B cell (primary cell): ENCODE measurements around the gene IKBKE. TPM values are rescaled to one million over a fixed set of nuclear protein-coding genes. Genes with fewer than 3 reads are reported as not detected.

ENCODE experiments used
- ATAC-seq: fragments of 200-7000 bp; cut with Tn5 transposase; one replicate; pipeline ENCODE4 v1.10.0; 2021; ENCODE audit warnings: low read depth, mild to moderate bottlenecking, moderate number of reproducible peaks, moderate library complexity
- CTCF ChIA-PET: fragments of 350-600 bp; sonication (Branson Sonifier 250); formaldehyde crosslinking; loops from one replicate; lab custom pipeline; 2021; ENCODE audit warnings: antibody characterized with exemption, inconsistent platforms; lab: Charles Lee
- POLR2A ChIA-PET: fragments of 350-600 bp; sonication (Branson Sonifier 250); formaldehyde crosslinking; loops from one replicate; lab custom pipeline; 2021; ENCODE audit warnings: antibody characterized with exemption; lab: Charles Lee
- DNase-seq: peaks from one replicate; pipeline ENCODE4 v3.0.0; 2013
- H2AFZ ChIP-seq: 2 replicates; pipeline ENCODE4 v1.6.1; 2012; ENCODE audit warnings: mild to moderate bottlenecking, low read depth, low read length; ENCODE audit not compliant: insufficient read depth, poor library complexity, severe bottlenecking
- H3K27ac ChIP-seq, 2 donors: 1 replicate in 1 of 2; 2 replicates in 1 of 2; pipeline ENCODE4 v1.5.1; 2012 to 2013; ENCODE audit warnings: low read length in 2 of 2, mild to moderate bottlenecking in 2 of 2, moderate library complexity in 1 of 2
- H3K27me3 ChIP-seq, 4 experiments: fragments of 200-600 bp in 1 of 4; sonication (generic) in 1 of 4; replicated peaks in 1 of 4; 1 replicate in 2 of 4; 2 replicates in 2 of 4; pipeline versions ENCODE4 v1.6.1 to v1.7.0; 2013 to 2016; ENCODE audit warnings: low read length in 3 of 4, mild to moderate bottlenecking in 2 of 4, mixed read lengths in 1 of 4, moderate library complexity in 1 of 4; ENCODE audit not compliant: insufficient read depth in 4 of 4, control insufficient read depth in 3 of 4; ENCODE audit errors: control extremely low read depth in 1 of 4
- H3K36me3 ChIP-seq, 2 experiments: replicated peaks in 1 of 2; 1 replicate in 1 of 2; 2 replicates in 1 of 2; pipeline versions ENCODE4 v1.6.1 to v1.7.1; 2013; ENCODE audit warnings: low read length in 1 of 2; ENCODE audit not compliant: insufficient read depth in 2 of 2, control insufficient read depth in 1 of 2; ENCODE audit errors: control extremely low read depth in 1 of 2, extremely low read depth in 1 of 2
- H3K4me1 ChIP-seq, 2 donors: fragments of 200-600 bp in 1 of 2; sonication (generic) in 1 of 2; 1 replicate in 1 of 2; 2 replicates in 1 of 2; pipeline versions ENCODE4 v1.5.1 to v1.6.1; 2013 to 2017; ENCODE audit warnings: low read length in 2 of 2; ENCODE audit not compliant: control insufficient read depth in 2 of 2, insufficient read depth in 2 of 2
- H3K4me2 ChIP-seq: replicated peaks from 2 replicates; pipeline ENCODE3; 2012; ENCODE audit warnings: mild to moderate bottlenecking, low read depth, low read length; ENCODE audit not compliant: poor library complexity, severe bottlenecking
- H3K4me3 ChIP-seq, 5 experiments: fragments of 200-600 bp in 1 of 5; sonication (generic) in 1 of 5; 1 replicate in 3 of 5; 2 replicates in 2 of 5; pipeline versions ENCODE4 v1.5.1 to v1.7.0; 2011 to 2016; ENCODE audit warnings: low read length in 4 of 5, mild to moderate bottlenecking in 4 of 5, low read depth in 2 of 5, control low read depth in 1 of 5, moderate library complexity in 1 of 5; ENCODE audit not compliant: insufficient read depth in 1 of 5; ENCODE audit errors: control extremely low read depth in 1 of 5, extremely low read depth in 1 of 5
- H3K79me2 ChIP-seq: fragments of 200-600 bp; sonication (generic); one replicate; pipeline ENCODE4 v1.6.0; 2016; ENCODE audit warnings: low read length; ENCODE audit not compliant: control insufficient read depth, insufficient read depth
- H3K9ac ChIP-seq: fragments of 200-600 bp; sonication (generic); 2 replicates; pipeline ENCODE4 v1.6.1; 2017; ENCODE audit warnings: mild to moderate bottlenecking, low read length, moderate library complexity
- H3K9me3 ChIP-seq, 3 donors: one replicate each; pipeline versions ENCODE4 v1.6.1 to v1.7.1; 2013; ENCODE audit warnings: low read length in 2 of 3; ENCODE audit not compliant: control insufficient read depth in 2 of 3, insufficient read depth in 1 of 3; ENCODE audit errors: control extremely low read depth in 1 of 3
- H4K20me1 ChIP-seq: 2 replicates; pipeline ENCODE4 v1.6.0; 2012; ENCODE audit warnings: mild to moderate bottlenecking, low read length; ENCODE audit not compliant: insufficient read depth, control insufficient read depth, poor library complexity, severe bottlenecking
- H3K27ac Mint-ChIP-seq: one replicate; pipeline ENCODE4 v1.8.0; 2021; ENCODE audit warnings: mixed read lengths
- H3K27me3 Mint-ChIP-seq: one replicate; pipeline ENCODE4 v1.8.0; 2021; ENCODE audit warnings: mixed read lengths
- H3K4me1 Mint-ChIP-seq: one replicate; pipeline ENCODE4 v1.8.0; 2021; ENCODE audit warnings: mixed read lengths
- H3K4me3 Mint-ChIP-seq: one replicate; pipeline ENCODE4 v1.8.0; 2021; ENCODE audit warnings: mixed read lengths
- H3K9me3 Mint-ChIP-seq: one replicate; pipeline ENCODE4 v1.8.0; 2022; ENCODE audit warnings: mixed read lengths; ENCODE audit not compliant: insufficient read depth
- EZH2 ChIP-seq: IDR thresholded peaks from 2 replicates; pipeline ENCODE4 v1.6.1; 2012; ENCODE audit warnings: borderline replicate concordance, low read depth, mild to moderate bottlenecking, moderate library complexity, low read length; ENCODE audit not compliant: insufficient read depth, poor library complexity, severe bottlenecking
- WGBS: methylation state at CpG from one replicate; pipeline ENCODE4 v1.1.5; 2013; ENCODE audit warnings: missing lambda C conversion rate; ENCODE audit not compliant: insufficient coverage; 5-methylcytosine and 5-hydroxymethylcytosine counted together
- intact Hi-C: fragments of 100-400 bp; cut with micrococcal nuclease; formaldehyde crosslinking; loops from one replicate; pipeline ENCODE4 v1.10.0; 2022
- polyA plus RNA-seq: library from polyadenylated mRNA; depleted of rRNA; stranded (reverse); fragments of >200 nt; gene quantifications from 2 replicates; pipeline ENCODE4 v1.2.3, GENCODE V29; 2012
- total RNA-seq, 2 donors: library from RNA; stranded (reverse); fragments of 120-200 nt in 1 of 2; gene quantifications; 1 replicate in 1 of 2; 2 replicates in 1 of 2; pipeline versions ENCODE4 v1.2.3 to v1.2.4, GENCODE V29; 2013 to 2022
- TF ChIP-seq, protein P1 (sequence below): fragments of 200-600 bp; IDR thresholded peaks from one replicate; pipeline ENCODE4 v1.8.0; 2022; ENCODE audit warnings: antibody characterized with exemption, mild to moderate bottlenecking

Gene IKBKE
- total and polyA plus RNA-seq, 2 donors (not counting 1 experiment from before 2014, with no cell fraction given) = 40.8 to 55.4 TPM

DNA sequence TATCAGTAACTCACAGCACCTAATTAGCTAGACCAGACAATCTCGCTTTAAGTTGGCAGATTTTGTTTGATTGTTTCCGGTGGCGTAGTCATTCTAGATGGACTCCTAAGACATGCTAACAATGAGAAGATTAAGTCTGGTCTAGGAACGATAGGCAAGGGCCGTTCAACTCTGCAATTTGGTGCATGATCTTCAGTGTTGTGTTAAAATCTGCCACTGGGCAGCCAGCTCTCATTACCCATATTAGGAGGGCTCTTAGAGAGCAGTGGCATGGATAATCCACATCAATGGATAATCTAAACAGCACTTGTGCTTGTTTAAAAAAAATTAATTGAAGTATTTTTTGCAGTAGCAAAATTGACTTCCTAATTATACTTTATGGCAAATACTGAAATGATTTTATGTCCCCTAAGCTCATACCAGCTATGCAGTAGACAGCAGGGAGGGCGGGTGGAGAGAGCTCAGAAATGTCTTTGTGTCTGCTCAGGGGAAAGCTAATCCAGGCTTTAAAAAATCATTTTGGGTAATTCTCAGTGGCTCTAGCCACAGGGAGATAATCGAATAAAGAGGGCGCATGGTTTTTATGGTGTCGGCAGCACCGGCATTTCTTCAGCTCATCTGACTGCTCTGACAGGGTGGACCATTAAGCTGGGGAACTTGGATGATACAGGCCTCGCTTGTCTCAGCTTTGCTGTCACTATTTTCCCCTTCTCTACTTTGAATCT, 48.5 kb upstream of the IKBKE start:
- Mint-ChIP-seq H3K4me1 (no peaks in the 10 kb centered on the region), H3K4me3 (no peak overlapping the region), H3K27me3 (no peaks in the 10 kb centered on the region), H3K9me3 (no peaks in the 10 kb centered on the region), H3K27ac (no peak overlapping the region)
- peaks cover 8 to 49% of the 10 kb centered on the region in 2 experiments for H3K36me3 ChIP-seq
- no peaks in the 10 kb centered on the region for H3K9me3 ChIP-seq
- CTCF ChIA-PET = no interaction called here
- H3K4me3 ChIP-seq = no peak overlapping the region
- ATAC-seq (no peak), DNase-seq (no peak)
- WGBS = 97% methylated on average over 10 of the region's 11 CpGs
- no peaks in the 10 kb centered on the region for H4K20me1 ChIP-seq
- no peak overlapping the region for H3K9ac ChIP-seq
- no peaks in the 10 kb centered on the region for H3K27me3 ChIP-seq
- H3K79me2 ChIP-seq = no peaks in the 10 kb centered on the region
- no peak overlapping the region for H3K4me2 ChIP-seq
- TF ChIP-seq EZH2 = no peak
- TF ChIP-seq, protein P1, sequence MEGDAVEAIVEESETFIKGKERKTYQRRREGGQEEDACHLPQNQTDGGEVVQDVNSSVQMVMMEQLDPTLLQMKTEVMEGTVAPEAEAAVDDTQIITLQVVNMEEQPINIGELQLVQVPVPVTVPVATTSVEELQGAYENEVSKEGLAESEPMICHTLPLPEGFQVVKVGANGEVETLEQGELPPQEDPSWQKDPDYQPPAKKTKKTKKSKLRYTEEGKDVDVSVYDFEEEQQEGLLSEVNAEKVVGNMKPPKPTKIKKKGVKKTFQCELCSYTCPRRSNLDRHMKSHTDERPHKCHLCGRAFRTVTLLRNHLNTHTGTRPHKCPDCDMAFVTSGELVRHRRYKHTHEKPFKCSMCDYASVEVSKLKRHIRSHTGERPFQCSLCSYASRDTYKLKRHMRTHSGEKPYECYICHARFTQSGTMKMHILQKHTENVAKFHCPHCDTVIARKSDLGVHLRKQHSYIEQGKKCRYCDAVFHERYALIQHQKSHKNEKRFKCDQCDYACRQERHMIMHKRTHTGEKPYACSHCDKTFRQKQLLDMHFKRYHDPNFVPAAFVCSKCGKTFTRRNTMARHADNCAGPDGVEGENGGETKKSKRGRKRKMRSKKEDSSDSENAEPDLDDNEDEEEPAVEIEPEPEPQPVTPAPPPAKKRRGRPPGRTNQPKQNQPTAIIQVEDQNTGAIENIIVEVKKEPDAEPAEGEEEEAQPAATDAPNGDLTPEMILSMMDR = no peak
- H3K4me1 ChIP-seq = no peaks in the 10 kb centered on the region
- H3K27ac ChIP-seq = no peak overlapping the region
- no peak overlapping the region for H2AFZ ChIP-seq
- POLR2A ChIA-PET = no interaction called here
- intact Hi-C loops = no loop called here

- no peak for DNase-seq
- Histone ChIP-seq H3K9ac (no peak overlapping the region), H3K4me2 (no peak overlapping the region), H2AFZ (no peak overlapping the region), H3K27ac (no peak overlapping the region), H3K27me3 (no peaks in the 10 kb centered on the region), H3K79me2 (no peaks in the 10 kb centered on the region), H3K9me3 (no peaks in the 10 kb centered on the region), H3K4me3 (no peak overlapping the region), H4K20me1 (no peaks in the 10 kb centered on the region), H3K36me3 (peaks cover 8 to 54% of the 10 kb centered on the region in 2 experiments), H3K4me1 (no peaks in the 10 kb centered on the region)
- 100% methylated on average over 1 of the region's 1 CpG for WGBS
- no peak overlapping the region for H3K4me3 Mint-ChIP-seq
- H3K4me1 Mint-ChIP-seq = no peaks in the 10 kb centered on the region
- intact Hi-C loops = no loop called here
- H3K27ac Mint-ChIP-seq = no peak overlapping the region
- ChIA-PET POLR2A (no interaction called here), CTCF (no interaction called here)
- ATAC-seq = no peak
- no peaks in the 10 kb centered on the region for H3K27me3 Mint-ChIP-seq
- no peak for TF ChIP-seq EZH2
- TF ChIP-seq, protein P1 = no peak
- no peaks in the 10 kb centered on the region for H3K9me3 Mint-ChIP-seq
These were observed 47.8 kb upstream of the IKBKE start for GRCh38 chr1:206422525-206422924.
